Suprapubic skin (tissue), 3 donors: ENCODE results near the gene KLHL29.

Experiments
- POLR2AphosphoS5 ChIP-seq, 3 donors: sonication (generic); formaldehyde crosslinking; IDR thresholded peaks; one replicate each; pipeline ENCODE4 v1.6.1; 2017; ENCODE audit warnings: antibody characterized with exemption in 3 of 3
- TF ChIP-seq, protein P1 (sequence below), 2 donors: fragments of 200-600 bp in 1 of 2; fragments of 450-650 bp in 1 of 2; sonication (generic) in 1 of 2; IDR thresholded peaks; one replicate each; pipeline ENCODE4 v1.5.1; 2016 to 2019; ENCODE audit warnings: antibody characterized with exemption in 2 of 2, mild to moderate bottlenecking in 1 of 2, moderate library complexity in 1 of 2

DNA sequence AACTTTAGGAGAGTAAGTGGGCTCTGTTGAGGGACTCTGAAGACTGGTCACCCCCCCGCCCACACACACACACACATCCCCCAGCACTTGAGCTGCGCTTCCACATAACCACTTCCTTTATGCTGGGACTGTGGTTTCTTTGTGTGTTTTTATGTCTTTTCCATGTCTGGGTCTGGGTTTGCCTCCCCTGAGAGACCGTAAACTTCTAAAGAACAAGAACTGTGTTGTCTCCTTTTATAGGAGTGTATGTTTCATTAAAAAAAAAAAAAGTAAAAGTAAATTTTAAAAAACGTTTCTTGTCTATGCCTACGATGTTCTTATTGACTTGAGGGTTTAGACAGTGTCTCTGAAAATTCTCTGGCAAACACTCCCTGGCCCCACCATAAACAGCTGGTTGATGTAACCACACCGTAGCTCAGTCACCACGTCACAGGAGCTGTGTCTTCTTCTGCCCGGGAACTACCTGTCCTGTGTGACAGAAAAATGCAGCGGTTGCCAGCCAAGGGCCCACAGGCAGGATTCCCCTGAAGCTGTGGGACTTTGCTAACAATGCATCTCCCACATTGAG, 68.0 kb downstream of the KLHL29 start:
- no peak for TF ChIP-seq POLR2AphosphoS5 (IDR thresholded peaks at IDR 0.05)
- TF ChIP-seq, protein P1, sequence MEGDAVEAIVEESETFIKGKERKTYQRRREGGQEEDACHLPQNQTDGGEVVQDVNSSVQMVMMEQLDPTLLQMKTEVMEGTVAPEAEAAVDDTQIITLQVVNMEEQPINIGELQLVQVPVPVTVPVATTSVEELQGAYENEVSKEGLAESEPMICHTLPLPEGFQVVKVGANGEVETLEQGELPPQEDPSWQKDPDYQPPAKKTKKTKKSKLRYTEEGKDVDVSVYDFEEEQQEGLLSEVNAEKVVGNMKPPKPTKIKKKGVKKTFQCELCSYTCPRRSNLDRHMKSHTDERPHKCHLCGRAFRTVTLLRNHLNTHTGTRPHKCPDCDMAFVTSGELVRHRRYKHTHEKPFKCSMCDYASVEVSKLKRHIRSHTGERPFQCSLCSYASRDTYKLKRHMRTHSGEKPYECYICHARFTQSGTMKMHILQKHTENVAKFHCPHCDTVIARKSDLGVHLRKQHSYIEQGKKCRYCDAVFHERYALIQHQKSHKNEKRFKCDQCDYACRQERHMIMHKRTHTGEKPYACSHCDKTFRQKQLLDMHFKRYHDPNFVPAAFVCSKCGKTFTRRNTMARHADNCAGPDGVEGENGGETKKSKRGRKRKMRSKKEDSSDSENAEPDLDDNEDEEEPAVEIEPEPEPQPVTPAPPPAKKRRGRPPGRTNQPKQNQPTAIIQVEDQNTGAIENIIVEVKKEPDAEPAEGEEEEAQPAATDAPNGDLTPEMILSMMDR (IDR thresholded peaks at IDR 0.05), result no peak
